HG03175 (cell line): Measurements from ENCODE around the gene SNX2.
"Not testable (repeated sequence)": the region's sequence is repeated elsewhere in the genome, so short reads cannot be mapped to it uniquely, and the experiment has no call there.

ENCODE experiments used
- ATAC-seq: cut with Tn5 transposase; IDR thresholded peaks from one replicate; pipeline ENCODE4 v1.9.1; 2021; ENCODE audit warnings: mild to moderate bottlenecking, moderate library complexity; ENCODE audit not compliant: unreplicated experiment

SNX2 gene

GRCh38 chr5:122842016-122842580 lies 67.2 kb downstream of the SNX2 start:
- no peak for ATAC-seq

- no peak for ATAC-seq
These were observed 69.4 kb downstream of the SNX2 start for GRCh38 chr5:122844136-122844909.

- peak; percentile 36 for ATAC-seq
These were observed 70.0 kb downstream of the SNX2 start for GRCh38 chr5:122844910-122845228.

GRCh38 chr5:122845229-122846050 lies 70.6 kb downstream of the SNX2 start, which contains the start of gene SNX24:
Gene SNX24, plus strand, starts transcription at chr5:122845613. Its CDS starts 21 bp downstream, at chr5:122845634.
- peak; percentile 84 for ATAC-seq

GRCh38 chr5:122846051-122846550 lies 71.2 kb downstream of the SNX2 start:
- ATAC-seq, result no peak

- no peak for ATAC-seq
These were observed 72.8 kb downstream of the SNX2 start for GRCh38 chr5:122847687-122848081.

GRCh38 chr5:122849771-122850170 lies 74.9 kb downstream of the SNX2 start:
- no peak for ATAC-seq

GRCh38 chr5:122857538-122857937 lies 82.7 kb downstream of the SNX2 start:
- not testable (repeated sequence) for ATAC-seq

GRCh38 chr5:122858451-122858850 lies 83.6 kb downstream of the SNX2 start:
- no peak for ATAC-seq

- ATAC-seq, result no peak
These were observed 88.4 kb downstream of the SNX2 start for GRCh38 chr5:122863240-122863639.

GRCh38 chr5:122863721-122864120 lies 88.8 kb downstream of the SNX2 start:
- ATAC-seq, result no peak

- no peak for ATAC-seq
These were observed 89.5 kb downstream of the SNX2 start for GRCh38 chr5:122864400-122864799.

GRCh38 chr5:122864842-122865241 lies 90.0 kb downstream of the SNX2 start:
- ATAC-seq, result no peak

GRCh38 chr5:122870219-122870856 lies 95.5 kb downstream of the SNX2 start:
- no peak for ATAC-seq

GRCh38 chr5:122871661-122872060 lies 96.8 kb downstream of the SNX2 start:
- no peak for ATAC-seq

GRCh38 chr5:122874179-122874875 lies 99.4 kb downstream of the SNX2 start:
- ATAC-seq, result no peak

GRCh38 chr5:122877518-122877917 lies 102.6 kb downstream of the SNX2 start:
- ATAC-seq, result peak; percentile 80

- ATAC-seq, result no peak
These were observed 104.2 kb downstream of the SNX2 start for GRCh38 chr5:122879076-122879475.
